ENCODE data around the gene BAHCC1. TPM values are rescaled to one million over a fixed set of nuclear protein-coding genes. Genes with fewer than 3 reads are reported as not detected.

Gene BAHCC1
- total and polyA plus RNA-seq, 2 of the 4 experiments (the other 2 are of a cell fraction): 0.36 to 7.8 TPM

GRCh38 chr17:81432941-81433340 lies 37.7 kb downstream of the BAHCC1 start:
- no peak overlapping the region for H3K56ac ChIP-seq (ENCODE audit: extremely low read depth, insufficient read depth, low read length)
- dilution Hi-C loops (cut with HindIII; ENCODE audit: low sequenced_read_pairs, unreplicated experiment): no loop called here

More at GRCh38 chr17:81432941-81433340, 37.7 kb downstream of the BAHCC1 start:
- Histone ChIP-seq H3K4me3 (ENCODE audit: insufficient read depth, low read depth, low read length) (no peak overlapping the region), H2BK15ac (ENCODE audit: low read depth, low read length) (no peak overlapping the region), H3K23ac (ENCODE audit: low read depth, low read length) (no peak overlapping the region), H4K5ac (ENCODE audit: low read depth, low read length) (no peak overlapping the region), H2AK5ac (ENCODE audit: low read depth, low read length) (no peak overlapping the region), H3K4me1 (ENCODE audit: control insufficient read depth, insufficient read depth, low read length) (peaks cover 20% of the 10 kb centered on the region), H4K91ac (ENCODE audit: insufficient read depth, low read depth, low read length) (no peak overlapping the region), H3K9ac (ENCODE audit: low read depth, low read length) (no peak overlapping the region), H3K18ac (ENCODE audit: low read depth, low read length) (no peak overlapping the region), H2BK120ac (ENCODE audit: low read depth, low read length) (no peak overlapping the region), H4K20me1 (ENCODE audit: insufficient read depth, low read length) (peaks cover 5% of the 10 kb centered on the region), H2BK20ac (ENCODE audit: low read depth, low read length) (no peak overlapping the region), H3K27ac (ENCODE audit: insufficient read depth, low read length) (no peak overlapping the region), H3K4me2 (ENCODE audit: low read depth, low read length) (no peak overlapping the region), H3K9me3 (ENCODE audit: control insufficient read depth, insufficient read depth, low read length) (no peaks in the 10 kb centered on the region), H3K4ac (ENCODE audit: low read depth, low read length) (no peak overlapping the region), H3K79me1 (ENCODE audit: low read depth in 1 of 2, low read length in 2 of 2) (peaks cover 0 to 14% of the 10 kb centered on the region in 2 experiments; a peak in 1 of 4 replicates), H2AFZ (replicated peaks; ENCODE audit: low read length, poor library complexity) (no peak overlapping the region), H3K9me1 (ENCODE audit: insufficient read depth, low read length) (no peaks in the 10 kb centered on the region), H4K8ac (ENCODE audit: low read depth in 2 of 2, low read length in 2 of 2) (no peak overlapping the region), H3K14ac (replicated peaks; ENCODE audit: low read depth, low read length) (no peak overlapping the region), H2AK9ac (replicated peaks; ENCODE audit: low read depth, low read length, poor library complexity) (no peak overlapping the region), H2BK5ac (ENCODE audit: low read depth, low read length, poor library complexity, severe bottlenecking) (no peak overlapping the region), H3K27me3 (ENCODE audit: control insufficient read depth, insufficient read depth, low read length) (no peaks in the 10 kb centered on the region), H3K36me3 (ENCODE audit: control insufficient read depth, insufficient read depth, low read length) (no peaks in the 10 kb centered on the region)
- TF ChIP-seq BHLHE40 (IDR thresholded peaks at IDR 0.05; ENCODE audit: low read depth, low read length): no peak
- no peak for TF ChIP-seq ELK1 (IDR thresholded peaks at IDR 0.05; ENCODE audit: borderline replicate concordance, low read depth, low read length)
- TF ChIP-seq MAZ (IDR thresholded peaks at IDR 0.05; ENCODE audit: borderline replicate concordance, low read depth, low read length): no peak
- no peak for TF ChIP-seq USF2 (IDR thresholded peaks at IDR 0.05; ENCODE audit: low read depth, low read length)
- no peak for TF ChIP-seq RFX5 (IDR thresholded peaks at IDR 0.05; ENCODE audit: low read depth, low read length)
- TF ChIP-seq RAD21 (IDR thresholded peaks at IDR 0.05; ENCODE audit: low read length): no peak
- TF ChIP-seq RCOR1 (IDR thresholded peaks at IDR 0.05; ENCODE audit: insufficient replicate concordance, low read length): no peak
- no peak for TF ChIP-seq CTCF (conservative IDR thresholded peaks at IDR 0.05; ENCODE audit: low read depth, low read length)
- no peak for TF ChIP-seq CHD1 (IDR thresholded peaks at IDR 0.05; ENCODE audit: low read depth, low read length)
- no peak for TF ChIP-seq FOS (IDR thresholded peaks at IDR 0.05; ENCODE audit: low read depth, low read length)
- no peak for TF ChIP-seq CEBPB (IDR thresholded peaks at IDR 0.05; ENCODE audit: low read depth, low read length)
- TF ChIP-seq MAFK (IDR thresholded peaks at IDR 0.05; ENCODE audit: low read depth, low read length): no peak
- no peak for TF ChIP-seq SMC3 (IDR thresholded peaks at IDR 0.05; ENCODE audit: low read depth, low read length)
- TF ChIP-seq POLR2A (IDR thresholded peaks at IDR 0.05; ENCODE audit: low read depth, low read length): no peak
- TF ChIP-seq NFE2L2 (IDR thresholded peaks at IDR 0.05; ENCODE audit: low read depth, low read length): no peak
- TF ChIP-seq MXI1 (IDR thresholded peaks at IDR 0.05; ENCODE audit: borderline replicate concordance, low read depth, low read length): no peak
- BruUV-seq (replicated peaks): no TSS peak
- ChIA-PET POLR2A (ENCODE audit: unreplicated experiment) (no interaction called here), CTCF (no interaction called here)
- in situ Hi-C loops (cut with MboI; ENCODE audit: low sequenced_read_pairs): no loop called here
- DNase-seq: no peak
- WGBS, 2 experiments (ENCODE audit: extremely low coverage in 2 of 2, insufficient read length in 1 of 2): 100% methylated on average over 1 of the region's 10 CpGs; no CpG with 5 or more reads in 1 of the 2 experiments
- intact Hi-C loops (cut with micrococcal nuclease): no loop called here
- no peak for ATAC-seq (ENCODE audit: low read depth)
